Hematopoietic multipotent progenitor cell treated with erythropoietin and hydrocortisone succinate and interleukin-3 and kit ligand, for 6 days (in vitro differentiated cells): ENCODE results near the gene ZC3H12D.

ENCODE experiments used
- DNase-seq: peaks from one replicate; pipeline ENCODE4 v3.0.0-alpha.2; 2015

ZC3H12D gene

DNA sequence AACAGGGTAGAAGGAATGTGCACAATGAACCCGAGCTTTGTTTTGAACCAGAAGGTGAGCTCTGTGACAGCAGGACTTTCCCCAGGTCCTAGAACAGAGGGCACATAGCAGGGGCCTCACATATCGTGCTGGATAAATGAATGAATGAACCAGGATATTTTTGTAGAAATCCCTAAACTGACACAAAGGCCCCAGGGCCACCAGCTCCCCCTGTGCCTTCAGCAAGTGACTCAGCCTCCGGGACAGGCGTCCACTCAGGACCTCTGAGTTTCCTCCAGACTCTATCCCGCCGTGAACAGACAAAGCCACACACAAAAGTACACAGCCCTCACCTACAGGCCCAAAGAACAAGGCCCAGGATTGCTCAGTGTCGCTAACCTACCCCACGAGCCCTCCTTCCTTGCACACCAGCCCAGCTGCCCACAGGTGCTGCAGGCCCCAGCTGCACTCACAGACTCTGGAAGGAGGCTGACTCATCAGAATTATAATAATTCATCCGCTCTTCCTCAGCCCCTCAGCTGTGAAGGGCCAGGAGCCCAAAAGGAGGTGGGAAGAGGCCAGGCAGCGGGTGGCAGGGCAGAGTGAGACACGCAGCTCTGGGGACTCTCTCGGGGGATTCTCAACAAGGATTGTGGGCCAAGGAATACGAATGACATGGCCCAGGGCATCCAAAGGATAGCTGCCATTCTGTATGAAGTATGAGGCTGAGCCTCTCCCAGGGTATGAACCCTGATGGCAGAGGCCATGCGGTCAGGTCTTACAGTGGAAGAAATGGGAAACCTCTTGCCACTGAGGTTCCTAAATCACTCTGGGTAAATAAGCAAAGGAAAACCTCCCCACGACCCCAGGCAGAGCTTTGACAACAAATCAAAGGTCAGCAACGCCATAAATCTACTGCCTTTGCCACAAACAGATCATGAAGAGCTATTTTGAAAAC lies 43.8 kb downstream of the ZC3H12D start:
- DNase-seq, result no peak

DNA sequence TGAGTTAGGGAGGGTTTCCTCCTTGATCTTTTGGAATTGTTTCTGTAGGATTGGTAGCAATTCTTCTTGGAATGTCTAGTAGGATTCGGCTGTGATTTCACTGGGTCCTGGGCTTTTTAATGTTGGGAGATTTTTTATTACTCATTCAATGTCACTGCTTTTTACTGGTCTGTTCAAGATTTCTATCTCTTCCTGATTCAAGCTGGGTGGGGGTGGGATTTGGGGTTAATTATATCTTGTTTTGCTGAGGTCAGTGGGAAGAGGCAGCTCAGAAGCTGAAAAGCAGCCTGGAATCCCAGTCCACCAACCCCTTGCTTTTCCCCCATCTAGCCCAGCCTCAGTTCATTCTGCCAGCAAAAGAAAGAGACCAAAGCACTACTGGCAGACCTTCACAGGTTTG lies 45.2 kb downstream of the ZC3H12D start:
- no peak for DNase-seq

DNA sequence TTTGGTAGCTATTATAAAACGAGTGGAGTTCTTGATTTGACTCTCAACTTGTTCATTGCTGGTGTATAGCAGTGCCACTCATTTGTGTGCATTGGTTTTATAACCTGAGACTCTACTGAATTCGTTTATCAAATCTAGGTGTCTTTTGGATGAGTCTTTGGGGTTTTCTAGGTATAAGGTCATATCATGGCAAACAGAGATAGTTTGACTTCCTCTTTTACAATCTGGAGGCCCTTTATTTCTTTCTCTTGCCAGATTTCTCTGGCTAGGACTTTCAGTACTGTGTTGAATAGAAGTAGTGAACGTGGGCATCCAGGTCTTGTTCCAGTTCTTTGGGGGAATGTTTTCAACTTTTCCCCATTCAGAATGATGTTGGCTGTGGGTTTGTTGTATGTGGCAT lies 46.0 kb downstream of the ZC3H12D start:
- DNase-seq, result no peak

DNA sequence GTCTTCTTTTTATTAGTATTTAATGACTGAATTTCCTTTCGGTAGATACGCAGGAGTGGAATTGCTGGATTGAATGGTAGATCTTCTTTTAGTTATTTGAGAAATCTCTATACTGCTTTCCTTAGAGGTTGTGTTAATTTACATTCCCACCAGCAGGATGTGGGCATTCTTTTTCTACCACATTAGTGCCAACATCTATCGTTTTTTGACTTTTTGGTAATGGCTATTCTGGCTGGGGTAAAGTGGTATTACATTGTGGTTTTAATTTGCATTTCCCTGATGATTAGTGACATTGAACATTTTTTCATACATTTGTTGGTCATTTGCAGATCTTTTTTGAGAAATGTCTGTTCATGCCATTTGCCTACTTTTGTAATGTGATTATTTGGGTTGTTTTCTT lies 47.6 kb downstream of the ZC3H12D start:
- no peak for DNase-seq

DNA sequence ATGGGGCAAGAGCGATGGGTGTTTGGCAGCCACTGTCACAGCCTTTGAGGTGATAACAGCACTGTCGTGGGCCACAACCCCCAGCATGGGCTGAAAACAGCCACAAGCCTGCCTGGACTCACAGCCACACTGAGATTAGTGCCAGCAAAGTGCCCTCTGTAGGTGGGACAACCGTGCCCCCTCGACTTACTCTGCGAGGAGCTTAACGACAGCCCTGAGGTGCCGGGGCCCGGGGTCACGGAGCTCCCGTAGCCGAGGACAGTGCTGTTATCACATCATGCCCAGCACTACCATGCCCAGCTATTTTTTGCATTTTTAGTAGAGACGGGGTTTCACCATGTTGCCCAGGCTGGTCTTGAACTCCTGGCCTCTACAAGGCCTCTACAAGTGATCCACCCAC lies 48.2 kb downstream of the ZC3H12D start:
- no peak for DNase-seq

DNA sequence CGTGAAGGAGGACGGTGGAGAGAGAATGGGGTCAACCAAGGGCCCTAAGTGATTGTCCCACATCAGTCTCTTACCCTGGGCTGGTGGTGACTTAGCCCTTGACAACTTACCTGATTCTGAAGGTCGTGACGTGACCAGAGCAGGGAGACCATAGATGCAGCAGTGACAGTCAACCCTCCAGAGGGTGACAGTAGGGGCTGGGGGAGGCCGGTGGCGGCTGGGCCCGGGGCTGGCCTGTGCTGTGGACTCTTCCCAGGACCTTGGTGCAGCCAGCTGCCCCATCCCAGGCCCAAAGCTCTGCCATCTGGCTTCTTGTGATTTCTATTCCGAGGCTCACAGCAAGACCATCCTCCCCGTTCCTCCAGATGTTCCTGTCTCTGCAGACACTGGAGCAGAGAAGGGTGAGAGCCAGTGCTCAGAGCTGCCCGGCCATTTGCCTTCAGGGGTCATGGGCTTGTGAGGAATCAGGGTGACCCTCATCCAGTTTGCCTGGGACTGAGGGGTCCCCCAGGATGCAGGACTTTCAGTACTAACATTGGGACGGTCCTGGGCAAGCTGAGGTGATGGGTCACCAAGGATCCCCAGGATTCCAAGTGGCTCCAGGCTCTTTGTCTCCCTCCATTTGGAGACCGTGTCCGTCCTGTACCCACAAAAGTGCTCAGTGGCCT lies 48.8 kb downstream of the ZC3H12D start:
- DNase-seq, result no peak

DNA sequence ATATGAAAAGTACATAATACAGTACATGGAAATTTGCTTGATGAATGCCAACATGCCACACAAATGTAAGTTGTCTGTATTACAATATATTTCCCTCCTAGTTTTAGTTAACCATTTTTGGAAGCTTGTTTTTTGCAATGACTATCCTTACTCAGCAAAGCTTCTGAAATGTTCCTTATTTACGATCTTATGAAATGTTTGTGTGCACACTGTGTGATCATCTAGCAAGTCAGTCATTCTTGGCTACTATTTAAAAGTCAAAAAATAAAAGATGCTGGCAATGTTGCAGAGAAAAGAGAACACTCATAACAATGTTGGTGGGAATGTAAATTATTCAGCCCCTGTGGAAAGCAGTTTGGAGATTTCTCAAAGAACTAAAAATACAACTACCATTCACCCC lies 50.9 kb downstream of the ZC3H12D start:
- no peak for DNase-seq

DNA sequence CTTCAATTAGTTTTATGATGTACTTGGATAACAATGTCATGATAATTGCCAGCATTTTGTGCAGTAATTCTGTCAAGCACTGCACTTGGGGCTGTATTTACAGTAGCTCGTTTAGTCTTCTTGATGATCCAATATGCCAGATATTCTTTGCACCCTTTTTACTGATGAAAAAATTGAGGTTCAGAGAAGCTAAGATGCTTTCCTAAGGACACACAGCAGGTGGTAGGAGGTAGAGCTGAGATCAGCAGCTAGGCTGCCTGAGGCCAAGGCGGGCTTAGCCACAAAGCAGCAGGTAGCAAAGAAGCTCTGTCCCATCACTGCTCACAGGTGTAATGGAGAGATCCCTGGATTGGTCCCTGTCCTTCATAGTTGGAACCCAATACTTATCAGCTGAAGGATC lies 51.4 kb downstream of the ZC3H12D start:
- no peak for DNase-seq

DNA sequence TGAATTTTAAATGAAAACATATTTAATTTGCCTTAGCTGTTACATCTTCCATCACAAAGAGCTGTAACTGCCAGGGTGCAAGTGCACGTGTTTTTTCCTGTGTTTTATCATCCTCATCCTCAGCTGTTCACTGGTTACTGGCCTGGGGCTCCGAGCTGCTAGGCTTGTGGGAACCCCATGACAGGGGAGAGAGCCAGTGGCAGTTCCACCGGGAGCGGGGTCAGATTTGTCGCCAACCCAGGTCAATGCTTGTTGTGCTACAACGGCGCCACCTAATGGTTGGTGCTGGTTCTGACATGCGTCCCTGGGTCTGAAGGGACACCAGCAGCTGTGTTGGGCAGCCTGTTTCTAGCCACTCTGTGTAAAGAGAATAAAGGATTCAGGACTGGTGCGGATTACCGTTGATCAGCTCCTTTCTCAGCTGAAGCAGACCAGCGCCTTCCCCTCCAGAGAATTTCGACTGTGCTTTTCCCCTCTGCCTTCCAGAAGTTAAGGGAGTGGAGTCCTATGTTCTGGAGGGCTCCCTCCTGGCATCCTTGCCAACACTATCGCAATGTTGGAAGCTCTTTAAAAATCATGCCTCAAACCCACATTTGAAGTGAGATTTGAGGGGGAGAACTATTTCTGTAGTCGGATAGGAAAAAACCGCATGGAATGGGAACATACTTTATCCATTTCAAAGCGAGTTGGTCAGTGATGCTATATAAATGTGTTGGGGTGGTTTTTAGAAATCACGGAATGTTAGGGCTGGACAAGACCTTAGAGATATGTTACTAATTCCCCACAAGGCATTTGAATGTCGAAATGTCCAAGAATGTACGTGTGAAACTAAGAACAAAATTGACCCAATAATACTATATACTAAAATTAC lies 52.7 kb downstream of the ZC3H12D start:
- DNase-seq, result peak; percentile 92

DNA sequence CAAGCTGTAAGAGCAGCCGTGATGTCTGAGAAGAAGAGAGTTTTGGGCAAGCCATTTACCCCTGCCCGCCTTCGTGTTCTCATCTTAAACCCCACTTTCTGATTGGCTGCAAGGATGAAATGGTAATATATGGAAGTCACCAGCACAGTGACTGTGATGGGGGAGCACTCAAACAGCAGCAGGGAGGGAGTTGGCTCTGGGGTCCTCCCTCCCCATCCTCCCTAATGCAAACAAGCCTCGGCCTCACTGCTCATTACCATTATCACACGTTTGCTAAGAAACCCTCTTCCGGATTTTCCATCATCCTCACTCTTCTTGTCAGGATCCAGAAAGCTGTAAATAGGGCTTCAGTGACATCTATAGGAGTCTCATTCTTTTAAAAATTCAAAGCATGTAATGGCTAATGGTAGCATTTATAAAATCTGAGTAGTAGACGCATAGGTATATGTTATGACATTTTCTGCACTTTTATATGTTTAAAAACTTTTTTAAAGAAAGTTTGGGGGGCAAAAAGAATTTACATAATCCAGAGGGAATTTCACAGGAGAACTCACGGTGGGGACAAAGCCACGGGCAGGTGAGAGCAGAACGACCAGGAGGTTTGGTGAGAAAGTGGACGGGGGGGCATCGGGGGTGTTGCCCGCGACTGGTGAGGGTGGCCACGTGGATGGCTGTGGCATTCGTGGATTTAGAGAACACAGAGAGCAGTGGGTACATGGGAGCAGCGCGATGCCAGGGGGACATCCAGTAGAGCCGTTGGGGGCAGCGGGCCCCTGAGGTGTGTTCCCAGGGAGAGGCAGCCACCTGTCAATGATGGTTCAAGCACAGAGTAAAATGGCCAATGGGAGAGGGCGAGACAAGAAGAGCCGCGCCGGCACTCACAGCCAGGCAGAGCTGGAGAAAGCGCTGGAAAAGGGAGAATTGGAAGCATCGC lies 55.1 kb downstream of the ZC3H12D start:
- no peak for DNase-seq

DNA sequence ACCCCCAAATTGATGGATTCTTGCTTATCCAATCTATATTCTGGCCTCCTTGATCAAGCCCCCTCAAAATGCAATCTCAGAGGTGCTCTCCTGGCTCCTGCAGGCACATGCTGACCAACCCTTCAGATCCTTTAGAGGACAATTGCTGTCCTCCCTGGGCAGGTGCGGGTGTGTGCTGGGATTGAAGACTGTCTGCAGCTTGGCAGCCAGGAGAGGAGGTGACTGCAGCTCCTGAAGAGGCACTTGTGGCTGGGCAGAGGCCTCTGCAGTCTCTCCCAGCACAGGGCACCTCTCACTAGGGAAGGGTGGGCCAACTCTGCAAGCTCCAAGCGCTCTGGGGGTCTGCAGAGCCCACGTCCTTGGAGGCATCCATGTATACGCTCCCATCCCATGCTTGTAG lies 56.2 kb downstream of the ZC3H12D start:
- no peak for DNase-seq

DNA sequence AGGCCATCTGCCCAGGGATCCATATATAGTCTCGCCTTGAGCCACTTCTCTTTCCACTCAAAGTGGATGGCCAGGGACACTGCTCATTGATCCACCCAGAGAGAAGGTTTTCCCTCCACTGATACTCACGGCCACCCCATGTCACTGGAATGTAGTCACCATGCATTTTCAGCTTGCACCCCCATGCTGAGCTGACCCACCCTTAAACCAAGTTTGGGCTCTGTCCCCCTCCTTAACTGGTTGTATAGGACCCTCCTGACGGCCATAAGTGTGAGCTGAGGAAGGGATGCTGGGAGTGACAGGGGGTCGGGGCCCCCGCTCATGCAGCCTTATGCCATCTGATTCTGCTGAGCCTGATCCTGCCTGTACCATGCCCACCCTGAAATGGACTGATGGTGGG lies 59.1 kb downstream of the ZC3H12D start:
- DNase-seq, result no peak

DNA sequence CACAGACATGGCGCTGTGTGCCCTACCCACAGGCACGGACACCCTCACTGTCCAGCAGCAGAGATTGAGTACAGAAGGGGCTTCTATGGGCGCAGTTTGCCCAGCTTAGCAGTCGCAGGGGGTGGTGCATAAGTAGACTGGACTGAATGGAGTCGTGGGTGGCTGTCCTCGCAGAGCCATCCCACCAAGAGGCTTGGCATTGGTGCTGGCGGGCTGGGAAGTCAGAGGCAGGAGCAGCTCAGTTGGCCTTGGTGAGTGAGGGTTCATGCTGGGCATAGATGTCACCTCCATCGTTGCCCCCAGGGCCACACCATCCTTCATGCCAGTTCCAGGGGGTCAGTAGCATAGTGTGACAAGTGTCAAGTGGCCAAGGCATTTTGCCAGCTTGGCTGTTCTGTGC lies 59.6 kb downstream of the ZC3H12D start:
- no peak for DNase-seq

DNA sequence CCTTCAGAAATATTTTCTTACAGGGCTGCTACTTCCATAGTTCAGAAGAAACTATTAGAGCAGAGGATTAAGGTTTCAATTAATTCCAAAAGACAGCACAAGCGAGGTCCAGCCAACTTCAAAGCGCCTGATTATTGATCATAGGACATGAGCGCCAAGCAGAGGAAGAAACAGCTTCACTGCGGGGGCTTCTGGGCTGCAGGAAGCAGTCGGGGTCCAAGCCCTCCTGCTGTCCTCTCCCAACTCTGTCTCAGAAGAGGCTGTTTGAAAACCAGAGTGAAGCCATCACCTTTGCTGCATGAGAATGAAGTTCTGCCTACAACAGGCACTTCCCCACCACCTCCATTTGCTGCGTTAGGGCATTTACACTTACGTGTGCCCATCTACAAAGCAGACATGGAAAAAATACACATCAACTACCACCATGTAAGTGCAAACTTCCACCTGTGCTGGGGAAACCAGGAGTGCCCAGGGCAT lies 60.8 kb downstream of the ZC3H12D start:
- DNase-seq, result no peak

DNA sequence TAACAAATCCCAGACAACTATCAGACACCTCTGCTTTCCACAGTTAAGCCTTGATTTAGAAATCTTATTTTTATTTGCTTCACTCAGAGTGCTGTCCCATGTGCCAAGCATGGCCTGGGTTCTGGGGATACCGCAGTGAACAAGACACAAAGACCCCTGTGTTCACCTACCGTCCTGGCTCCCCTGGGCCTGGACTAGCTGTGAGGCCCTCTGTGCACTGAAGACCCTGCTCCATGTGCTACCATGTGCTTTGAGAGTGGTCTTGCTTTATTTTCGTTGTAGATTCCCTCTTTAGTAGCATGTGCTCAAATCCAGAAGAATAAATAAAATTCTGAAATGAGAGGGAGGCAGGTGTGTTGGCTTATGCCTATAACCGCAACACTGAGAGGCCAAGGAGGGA lies 62.2 kb downstream of the ZC3H12D start:
- DNase-seq, result no peak

DNA sequence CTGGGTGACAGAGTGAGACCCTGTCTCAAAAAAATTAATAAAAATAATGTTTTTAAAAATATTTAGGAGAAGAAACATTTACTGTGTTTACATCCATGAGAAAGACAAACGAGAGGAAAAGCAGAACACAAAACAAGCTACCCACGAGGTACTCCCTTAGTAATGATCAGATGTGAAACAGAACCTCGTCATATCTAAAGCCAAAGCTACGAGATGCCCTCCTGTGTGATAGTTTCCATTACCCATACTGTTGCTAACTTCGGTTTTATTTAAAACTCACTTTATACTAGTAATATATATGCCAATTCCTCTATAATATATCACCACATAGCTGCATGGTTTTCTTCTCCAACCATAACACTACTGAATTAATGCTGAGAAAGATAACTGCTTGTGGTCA lies 63.7 kb downstream of the ZC3H12D start:
- no peak for DNase-seq

DNA sequence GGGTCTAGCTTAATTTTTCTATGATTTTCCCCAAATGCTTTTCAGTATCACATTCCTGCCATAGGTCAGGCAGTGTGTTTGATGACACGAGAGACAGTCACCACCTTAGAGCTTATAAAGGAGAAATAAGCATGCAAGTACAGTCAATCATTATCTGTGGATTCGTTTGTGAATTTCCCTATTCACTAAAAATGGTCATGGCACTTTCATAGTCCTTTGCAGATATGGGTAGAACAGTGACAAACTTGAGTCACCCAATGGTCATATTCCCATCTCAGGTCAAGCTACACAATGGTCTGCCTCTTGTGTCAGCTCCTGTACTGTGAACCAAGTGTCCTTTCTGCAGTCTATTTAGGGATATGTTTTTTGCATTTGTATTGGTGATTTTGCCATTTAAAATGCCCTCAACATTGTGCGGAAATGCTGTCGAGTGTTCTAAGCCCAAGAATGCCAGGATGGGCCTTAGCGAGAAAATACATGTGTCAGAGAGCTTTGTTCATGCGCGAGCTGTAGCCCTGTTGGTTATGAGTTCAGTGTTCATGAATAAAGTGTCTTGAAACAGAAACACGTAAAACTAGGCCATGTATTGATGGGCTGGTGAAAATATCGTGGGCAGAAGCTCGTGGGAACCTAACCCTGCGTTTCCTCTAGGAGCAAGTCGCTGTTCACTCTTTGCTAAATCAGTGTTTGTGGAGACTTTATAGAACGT lies 65.0 kb downstream of the ZC3H12D start:
- no peak for DNase-seq

DNA sequence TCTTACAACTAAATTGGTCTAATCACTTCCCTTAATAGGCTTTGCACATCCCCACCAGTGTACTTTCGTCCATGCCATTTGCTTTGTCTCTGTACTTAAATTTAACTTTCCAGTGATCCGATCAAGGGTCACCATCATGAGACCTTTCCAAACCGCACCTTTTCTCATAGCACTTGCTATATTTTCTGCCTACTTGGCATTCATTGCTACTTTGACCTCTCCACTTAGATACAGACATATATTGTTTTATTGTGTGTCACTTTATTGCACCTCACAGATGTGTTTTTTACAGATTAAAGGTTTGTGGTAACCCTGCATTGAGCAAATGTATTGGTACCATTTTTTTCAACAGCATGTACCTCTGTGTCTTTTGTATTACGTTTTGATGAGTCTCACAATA lies 70.0 kb downstream of the ZC3H12D start:
- no peak for DNase-seq

DNA sequence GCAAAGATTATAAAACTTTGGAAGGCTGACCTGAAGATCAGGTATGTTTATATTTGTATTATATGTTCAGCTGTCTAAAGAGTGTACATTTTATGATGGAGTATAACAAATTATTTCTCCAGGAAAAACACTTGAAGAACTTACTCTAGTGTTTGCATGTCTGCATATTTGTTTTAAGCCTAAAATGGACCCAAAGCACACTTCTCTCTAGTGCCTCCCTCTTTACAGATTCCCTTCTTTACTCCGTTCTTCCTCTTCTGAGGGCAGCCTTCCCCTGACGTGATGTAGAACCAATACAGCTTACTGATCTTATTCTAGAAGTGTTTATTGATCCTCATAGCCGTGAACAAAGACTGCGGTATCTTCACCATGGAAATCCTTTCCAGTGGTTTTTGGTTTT lies 70.8 kb downstream of the ZC3H12D start:
- DNase-seq, result no peak

DNA sequence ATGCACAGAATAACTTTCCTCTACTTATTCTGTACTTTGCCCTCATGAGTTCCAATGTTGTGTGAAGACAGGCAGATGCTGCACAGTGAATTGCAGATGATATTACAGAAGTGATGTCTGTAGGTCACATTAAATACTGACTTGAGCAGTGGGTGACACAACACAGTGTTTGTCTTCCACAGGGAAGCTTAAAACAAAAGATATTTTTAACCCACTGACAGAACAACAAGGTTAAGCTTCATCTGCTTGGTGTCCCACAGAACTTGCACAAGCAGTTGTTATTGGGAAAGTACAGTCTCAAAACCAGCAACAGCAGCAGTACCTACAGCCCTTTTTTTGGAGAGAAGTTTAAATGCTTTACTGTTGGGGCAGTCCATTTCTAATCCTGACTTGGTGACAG lies 74.3 kb downstream of the ZC3H12D start:
- no peak for DNase-seq

DNA sequence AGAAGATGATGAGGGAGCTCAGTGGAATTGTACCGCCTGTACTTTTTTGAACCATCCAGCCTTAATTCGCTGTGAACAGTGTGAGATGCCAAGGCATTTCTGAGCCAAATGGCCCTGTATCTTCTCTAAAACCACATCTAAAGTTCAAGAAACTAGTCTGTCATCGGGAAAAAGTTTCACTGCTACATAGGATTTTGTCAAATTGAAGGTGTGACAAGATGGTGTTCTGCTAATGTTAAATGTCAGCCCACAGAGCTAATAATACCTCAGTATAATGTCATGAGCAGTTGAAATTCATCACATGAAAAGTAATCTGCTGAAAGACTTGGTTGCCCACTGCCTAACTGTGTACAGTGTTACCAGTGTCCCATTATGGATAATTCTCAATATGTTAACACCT lies 75.2 kb downstream of the ZC3H12D start:
- no peak for DNase-seq
